Activated CD4-positive, alpha-beta T cell treated with anti-CD3 and anti-CD28 coated beads for 36 hours (primary cell): ENCODE results near the gene BEST3. TPM values are rescaled to one million over a fixed set of nuclear protein-coding genes. Genes with fewer than 3 reads are reported as not detected.

ENCODE experiments used
- ATAC-seq: fragments of 200-7000 bp; cut with Tn5 transposase; one replicate; pipeline ENCODE4 v1.10.0; 2021; ENCODE audit warnings: mild to moderate bottlenecking, moderate library complexity
- CTCF ChIA-PET: fragments of 350-600 bp; sonication (Branson Sonifier 250); formaldehyde crosslinking; loops from one replicate; lab custom pipeline; 2021; ENCODE audit warnings: antibody characterized with exemption; lab: Charles Lee
- POLR2A ChIA-PET: fragments of 350-600 bp; sonication (Branson Sonifier 250); formaldehyde crosslinking; loops from one replicate; lab custom pipeline; 2021; ENCODE audit warnings: antibody characterized with exemption, inconsistent platforms; lab: Charles Lee
- DNase-seq: peaks from one replicate; pipeline ENCODE4 v3.0.0-alpha.2; 2020
- H3K27ac Mint-ChIP-seq: one replicate; pipeline ENCODE4 v1.8.0; 2021; ENCODE audit warnings: mixed read lengths
- H3K27me3 Mint-ChIP-seq: one replicate; pipeline ENCODE4 v1.8.0; 2021; ENCODE audit warnings: mixed read lengths
- H3K36me3 Mint-ChIP-seq: one replicate; pipeline ENCODE4 v1.8.0; 2021; ENCODE audit warnings: low read depth, mixed read lengths
- H3K4me1 Mint-ChIP-seq: one replicate; pipeline ENCODE4 v1.8.0; 2021; ENCODE audit warnings: mixed read lengths
- H3K4me3 Mint-ChIP-seq: one replicate; pipeline ENCODE4 v1.8.0; 2021; ENCODE audit warnings: mild to moderate bottlenecking, moderate library complexity, mixed read lengths
- H3K9me3 Mint-ChIP-seq: one replicate; pipeline ENCODE4 v1.8.0; 2021; ENCODE audit warnings: low read depth, mixed read lengths
- intact Hi-C, 2 experiments: fragments of 100-400 bp; cut with DNase I in 1 of 2; cut with micrococcal nuclease in 1 of 2; formaldehyde crosslinking; loops; one replicate each; pipeline versions ENCODE4 v1.14.2 to v1.15.1; 2022 to 2024; cut with DNase I, micrococcal nuclease
- total RNA-seq, 2 experiments: library from RNA; stranded (reverse); gene quantifications; one replicate each; pipeline ENCODE4 v1.2.3, GENCODE V29; 2021

Gene BEST3
- total RNA-seq, 2 experiments from 2014 or later: not detected

DNA sequence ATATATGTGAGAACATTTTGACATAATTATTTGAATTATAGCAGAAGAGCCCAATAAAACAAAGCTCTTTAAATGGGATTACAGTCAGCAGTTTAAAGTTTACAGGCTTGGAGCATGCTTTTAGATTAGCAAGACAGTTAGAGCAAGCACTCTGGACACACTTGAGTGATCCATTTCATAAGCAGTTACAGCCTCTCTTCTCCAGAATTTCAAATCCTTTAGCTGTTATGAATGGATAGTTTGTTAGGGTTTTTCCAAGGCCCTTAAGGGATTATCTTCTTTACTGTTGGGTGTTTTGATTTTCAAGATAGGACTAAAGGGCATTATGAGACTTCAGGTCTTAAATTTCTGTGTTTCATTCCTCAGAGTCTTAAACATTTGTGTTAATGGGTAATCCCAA is 36.3 kb downstream of the BEST3 start:
- no peaks in the 10 kb centered on the region for H3K36me3 Mint-ChIP-seq
- ATAC-seq (no peak), DNase-seq (no peak)
- ChIA-PET POLR2A (no interaction called here), CTCF (interaction anchor here (1.1 kb wide), 1 partner anchor 9 kb away, joined by 5 read pairs; no protein-coding TSS in a partner anchor)
- H3K27me3 Mint-ChIP-seq: peaks cover 9% of the 10 kb centered on the region
- no peaks in the 10 kb centered on the region for H3K9me3 Mint-ChIP-seq
- no peak overlapping the region for H3K27ac Mint-ChIP-seq
- intact Hi-C loops: no loop called here
- H3K4me3 Mint-ChIP-seq: no peak overlapping the region
- no peaks in the 10 kb centered on the region for H3K4me1 Mint-ChIP-seq

DNA sequence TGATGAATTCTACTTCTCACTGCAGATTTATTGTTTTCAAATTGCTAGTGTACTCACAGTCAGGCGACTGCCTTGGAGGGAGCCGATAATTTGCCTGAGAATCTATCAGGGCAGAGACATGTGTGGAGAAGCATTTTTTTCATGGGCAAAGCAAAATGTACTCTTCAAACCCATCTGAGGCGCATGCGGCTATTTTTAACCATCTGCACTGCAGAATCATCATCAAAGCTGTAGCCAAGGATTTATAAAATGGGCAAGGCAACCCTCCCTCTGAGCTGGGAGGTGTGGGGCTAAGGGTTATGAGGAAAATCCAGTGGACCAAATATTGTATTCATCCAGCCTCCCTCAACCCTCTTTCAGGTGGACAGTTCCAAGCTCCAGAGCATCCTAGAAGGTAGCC is 37.7 kb downstream of the BEST3 start:
- no peak for DNase-seq
- Mint-ChIP-seq H3K27ac (no peak overlapping the region), H3K36me3 (no peaks in the 10 kb centered on the region), H3K4me3 (no peak overlapping the region), H3K9me3 (no peaks in the 10 kb centered on the region), H3K4me1 (no peaks in the 10 kb centered on the region), H3K27me3 (peaks cover 9% of the 10 kb centered on the region)
- CTCF ChIA-PET: interaction anchor here (1.0 kb wide), 1 partner anchor 23 kb away, joined by 3 read pairs; no protein-coding TSS in a partner anchor
- POLR2A ChIA-PET: no interaction called here
- ATAC-seq: no peak
- intact Hi-C loops: no loop called here

DNA sequence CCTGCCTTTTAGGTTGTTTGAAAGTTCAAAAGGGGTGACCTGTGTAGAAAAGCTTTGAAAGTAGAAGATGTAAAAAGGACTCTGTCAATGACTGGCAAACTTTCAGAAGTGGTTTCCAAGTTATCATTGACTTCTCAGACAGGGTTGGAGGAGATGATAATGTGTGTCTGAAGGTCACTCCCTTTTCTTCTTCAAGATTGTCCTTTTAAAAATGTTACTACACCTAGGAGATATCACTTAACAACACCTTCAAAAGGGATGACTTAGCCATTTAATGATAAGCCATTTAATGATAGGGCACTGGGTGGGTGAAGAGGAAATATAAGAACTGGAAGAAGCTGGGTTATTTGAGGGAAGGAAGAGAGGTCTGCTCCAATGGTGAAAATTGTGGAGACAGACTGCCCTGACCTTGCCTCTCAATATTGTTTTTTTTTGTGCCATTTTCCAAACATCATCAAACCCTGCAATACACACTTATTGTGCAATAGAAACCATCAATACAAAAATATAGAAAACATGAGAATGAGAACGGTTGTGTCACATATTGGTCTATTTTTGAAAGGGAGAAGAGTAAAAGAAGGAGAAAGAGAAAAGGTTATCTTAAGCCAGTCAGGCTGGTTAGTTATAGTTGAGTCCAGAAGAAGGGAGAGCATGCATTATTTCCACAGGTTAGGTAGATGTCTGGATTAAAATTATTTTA is 38.8 kb downstream of the BEST3 start:
- Mint-ChIP-seq H3K9me3 (no peaks in the 10 kb centered on the region), H3K4me1 (no peaks in the 10 kb centered on the region), H3K27me3 (peaks cover 9% of the 10 kb centered on the region), H3K27ac (no peak overlapping the region), H3K36me3 (no peaks in the 10 kb centered on the region), H3K4me3 (no peak overlapping the region)
- ATAC-seq: no peak
- ChIA-PET CTCF (interaction anchor here (0.5 to 1.2 kb wide), 2 partner anchors 20 to 369 kb away, joined by 3 read pairs; no protein-coding TSS in a partner anchor), POLR2A (no interaction called here)
- no peak for DNase-seq
- intact Hi-C loops: no loop called here

DNA sequence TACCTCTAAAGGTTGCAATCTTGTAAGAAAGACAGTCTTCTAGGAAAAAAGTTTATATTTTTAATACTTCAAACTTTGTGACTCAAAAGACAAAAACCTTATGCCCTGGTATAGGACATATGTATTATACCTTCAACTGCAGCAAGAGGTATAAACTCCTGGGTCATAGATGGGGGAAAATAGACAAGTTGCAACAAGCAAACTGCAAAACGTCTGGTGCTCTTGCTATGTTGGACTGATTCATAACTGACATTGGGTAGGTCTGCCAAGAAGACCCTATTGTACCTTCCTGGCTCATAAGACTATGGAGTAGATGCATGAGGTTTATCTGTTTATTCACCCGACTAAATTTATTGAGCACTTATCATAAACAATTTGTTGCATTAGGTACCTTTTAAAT is 40.9 kb downstream of the BEST3 start:
- H3K9me3 Mint-ChIP-seq: no peaks in the 10 kb centered on the region
- H3K4me3 Mint-ChIP-seq: no peak overlapping the region
- DNase-seq (no peak), ATAC-seq (no peak)
- no peaks in the 10 kb centered on the region for H3K4me1 Mint-ChIP-seq
- ChIA-PET POLR2A (no interaction called here), CTCF (no interaction called here)
- H3K36me3 Mint-ChIP-seq: no peaks in the 10 kb centered on the region
- no peak overlapping the region for H3K27ac Mint-ChIP-seq
- intact Hi-C loops: no loop called here
- H3K27me3 Mint-ChIP-seq: peaks cover 9% of the 10 kb centered on the region

DNA sequence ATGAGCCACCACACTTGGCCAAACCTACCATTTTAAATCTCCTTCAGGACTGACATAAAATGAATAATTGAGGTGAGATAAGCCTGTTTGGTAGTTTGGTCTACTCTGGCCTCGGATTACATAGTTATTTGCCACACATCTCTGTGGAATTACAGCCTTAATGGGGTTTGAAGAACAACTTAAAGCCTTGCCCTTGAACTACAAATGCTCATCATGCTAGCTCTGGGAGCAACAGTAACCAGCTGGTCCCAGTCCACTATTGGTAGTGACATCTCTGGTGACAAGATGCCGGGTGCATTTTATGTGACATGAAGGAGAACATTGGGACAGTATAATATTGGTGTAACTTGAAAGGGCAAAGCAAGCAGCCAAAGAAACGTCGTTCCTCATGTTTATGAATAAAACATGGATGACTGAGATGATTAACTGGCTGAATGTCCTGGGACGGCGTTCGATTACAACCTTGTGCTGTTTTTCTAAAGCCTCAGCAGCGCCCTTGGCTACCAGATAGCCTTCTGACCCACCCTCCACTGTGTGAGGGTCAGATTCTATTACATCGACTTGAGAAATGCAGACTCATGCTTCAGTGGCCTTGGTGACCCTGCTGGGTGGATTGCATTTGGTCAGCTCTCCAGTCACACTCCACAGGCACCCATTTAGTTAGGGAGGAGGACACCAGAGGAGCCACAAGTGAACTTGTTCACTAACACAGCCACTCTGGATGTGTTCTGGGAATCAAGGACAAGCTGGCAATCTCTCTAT is 41.5 kb downstream of the BEST3 start:
- POLR2A ChIA-PET: no interaction called here

DNA sequence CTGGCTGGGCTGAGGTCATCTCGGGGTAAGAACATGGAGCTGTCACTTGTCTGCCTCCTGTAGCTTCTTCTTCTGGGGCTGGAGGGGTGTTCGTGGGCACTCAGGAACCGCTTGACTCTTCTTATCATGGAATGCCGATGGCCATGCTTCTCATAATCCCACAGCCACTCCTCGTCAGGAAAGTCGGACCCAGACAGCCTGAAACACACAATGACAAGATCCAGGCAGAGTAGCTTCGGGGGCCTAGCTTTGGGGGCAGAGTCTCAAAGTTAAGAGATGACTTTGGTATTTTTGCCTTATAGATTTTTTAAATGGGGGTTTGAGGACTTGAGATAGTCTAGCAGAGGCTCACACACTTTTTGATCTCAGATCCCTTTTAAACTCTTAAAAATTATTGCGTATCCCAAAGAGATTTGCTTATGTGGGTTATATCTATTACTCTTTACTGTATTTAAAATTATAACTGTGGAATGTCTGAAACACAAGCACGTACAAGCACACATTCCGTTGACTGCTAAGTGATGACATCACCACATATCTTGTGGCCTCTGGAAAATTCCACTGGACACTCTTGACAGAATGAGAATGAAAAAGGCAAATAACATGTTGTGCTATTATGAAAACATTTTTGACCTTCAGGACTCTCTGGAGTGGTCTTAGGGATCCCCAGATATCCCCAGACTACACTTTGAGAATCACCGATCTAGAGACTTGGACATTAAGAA is 43.3 kb downstream of the BEST3 start:
- CTCF ChIA-PET: interaction anchor here (1.5 kb wide), 1 partner anchor 15 kb away, joined by 4 read pairs; no protein-coding TSS in a partner anchor
- Mint-ChIP-seq H3K4me1 (no peaks in the 10 kb centered on the region), H3K27me3 (peaks cover 8% of the 10 kb centered on the region), H3K4me3 (no peak overlapping the region), H3K27ac (no peak overlapping the region), H3K9me3 (no peaks in the 10 kb centered on the region), H3K36me3 (no peaks in the 10 kb centered on the region)
- ATAC-seq (no peak), DNase-seq (no peak)
- POLR2A ChIA-PET: no interaction called here
- intact Hi-C loops: no loop called here

More for the DNA sequence above, 41.5 kb downstream of the BEST3 start:
- ATAC-seq (no peak), DNase-seq (no peak)
- no peaks in the 10 kb centered on the region for H3K36me3 Mint-ChIP-seq
- peaks cover 9% of the 10 kb centered on the region for H3K27me3 Mint-ChIP-seq
- H3K4me3 Mint-ChIP-seq: no peak overlapping the region
- H3K9me3 Mint-ChIP-seq: no peaks in the 10 kb centered on the region
- H3K27ac Mint-ChIP-seq: no peak overlapping the region
- CTCF ChIA-PET: no interaction called here
- no peaks in the 10 kb centered on the region for H3K4me1 Mint-ChIP-seq
- intact Hi-C loops: no loop called here

DNA sequence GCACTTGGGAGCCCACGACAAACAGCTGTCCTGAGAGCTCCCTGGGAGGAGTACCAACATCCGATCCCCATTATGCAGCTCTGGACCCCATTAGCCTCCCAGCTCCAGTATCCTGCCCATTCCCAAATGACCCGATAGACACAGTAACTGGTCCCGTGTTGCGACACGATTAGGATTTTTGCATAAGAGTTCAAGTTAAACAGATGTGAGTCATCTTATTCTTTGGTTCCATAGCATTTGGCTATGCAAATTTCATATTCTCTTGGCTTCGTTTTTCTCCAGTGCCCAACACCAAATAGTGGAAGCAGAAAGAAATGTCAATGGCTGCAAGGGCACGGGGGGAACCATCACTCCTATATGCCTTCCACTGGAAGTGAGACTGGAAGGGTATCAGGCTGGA is 45.4 kb downstream of the BEST3 start:
- CTCF ChIA-PET: interaction anchor here (0.6 to 5.7 kb wide), 2 partner anchors 14 to 95 kb away, joined by 3 to 36 read pairs; no protein-coding TSS in a partner anchor
- Mint-ChIP-seq H3K27ac (no peak overlapping the region), H3K9me3 (no peaks in the 10 kb centered on the region), H3K4me3 (no peak overlapping the region), H3K27me3 (peaks cover 4% of the 10 kb centered on the region), H3K4me1 (no peaks in the 10 kb centered on the region), H3K36me3 (no peaks in the 10 kb centered on the region)
- POLR2A ChIA-PET: no interaction called here
- no peak for DNase-seq
- ATAC-seq: no peak
- intact Hi-C loops: no loop called here

DNA sequence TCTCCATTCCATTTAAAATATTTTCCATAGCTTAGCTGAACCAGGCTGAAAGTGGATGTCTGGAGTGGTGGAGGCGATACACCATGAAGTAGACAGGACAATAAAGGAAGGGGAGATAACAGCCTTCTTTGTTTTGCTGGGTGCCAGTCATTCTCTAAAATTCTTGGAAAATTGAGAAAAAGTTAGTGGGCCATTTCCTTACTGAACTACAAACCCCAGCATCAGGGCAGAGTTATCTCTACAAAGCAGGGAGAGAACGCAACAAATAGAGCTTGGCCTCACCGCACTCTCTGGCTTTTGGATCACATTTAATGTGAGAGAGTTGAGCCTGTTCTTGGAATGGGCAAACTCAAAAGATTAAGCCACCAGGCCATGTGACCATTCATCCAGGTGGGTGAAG is 47.2 kb downstream of the BEST3 start:
- Mint-ChIP-seq H3K27me3 (peaks cover 10% of the 10 kb centered on the region), H3K4me1 (no peaks in the 10 kb centered on the region), H3K36me3 (no peaks in the 10 kb centered on the region), H3K9me3 (no peaks in the 10 kb centered on the region), H3K27ac (no peak overlapping the region), H3K4me3 (no peak overlapping the region)
- ATAC-seq: no peak
- CTCF ChIA-PET: interaction anchor here (5.7 kb wide), 1 partner anchor 12 kb away, joined by 36 read pairs; no protein-coding TSS in a partner anchor
- POLR2A ChIA-PET: no interaction called here
- no peak for DNase-seq
- intact Hi-C loops: no loop called here

DNA sequence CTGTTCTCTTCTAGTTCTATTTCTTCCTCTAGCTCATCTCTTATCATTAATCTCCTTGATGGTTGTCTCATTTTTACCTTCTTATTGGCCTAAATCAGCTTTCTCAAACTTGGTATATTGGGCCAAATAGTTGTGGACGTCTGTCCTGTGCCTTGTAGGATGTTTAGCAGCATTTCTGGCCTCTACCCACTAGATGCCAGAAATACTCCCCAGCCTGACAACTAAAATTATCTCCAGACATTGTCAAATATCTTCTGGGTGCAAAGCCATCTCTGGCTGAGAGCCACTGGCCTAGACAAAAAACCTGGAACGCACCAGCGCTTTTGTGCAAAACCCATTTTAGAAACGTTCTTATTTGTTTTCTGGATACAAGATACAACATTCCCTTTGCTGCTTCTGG is 49.6 kb downstream of the BEST3 start:
- ATAC-seq (no peak), DNase-seq (no peak)
- H3K36me3 Mint-ChIP-seq: no peaks in the 10 kb centered on the region
- H3K27ac Mint-ChIP-seq: no peak overlapping the region
- peaks cover 10% of the 10 kb centered on the region for H3K27me3 Mint-ChIP-seq
- ChIA-PET POLR2A (no interaction called here), CTCF (interaction anchor here (0.8 to 5.7 kb wide), 2 partner anchors 10 to 184 kb away, joined by 3 to 36 read pairs; no protein-coding TSS in a partner anchor)
- no peaks in the 10 kb centered on the region for H3K9me3 Mint-ChIP-seq
- intact Hi-C loops: no loop called here
- no peak overlapping the region for H3K4me3 Mint-ChIP-seq
- no peaks in the 10 kb centered on the region for H3K4me1 Mint-ChIP-seq

DNA sequence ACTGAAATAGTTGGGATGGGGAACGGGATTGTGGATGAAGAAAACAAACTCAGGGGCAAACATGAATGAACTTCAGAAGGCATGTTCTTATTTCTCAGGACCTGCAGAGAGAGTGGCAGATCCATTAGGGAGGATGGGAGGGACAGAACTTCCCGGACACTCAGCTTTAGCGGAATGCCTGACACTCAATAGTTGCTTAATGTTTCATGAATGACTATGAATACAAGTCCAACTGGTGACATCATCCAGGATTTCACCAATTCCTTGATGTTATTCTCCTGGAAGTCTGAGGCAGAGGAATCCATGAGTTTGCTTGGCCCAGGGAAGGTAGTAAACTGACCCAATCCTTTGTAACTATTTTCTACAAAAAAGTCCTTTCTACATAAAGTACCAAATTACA is 50.6 kb downstream of the BEST3 start:
- no peak overlapping the region for H3K27ac Mint-ChIP-seq
- CTCF ChIA-PET: interaction anchor here (5.7 kb wide), 1 partner anchor 9 kb away, joined by 36 read pairs; no protein-coding TSS in a partner anchor

DNA sequence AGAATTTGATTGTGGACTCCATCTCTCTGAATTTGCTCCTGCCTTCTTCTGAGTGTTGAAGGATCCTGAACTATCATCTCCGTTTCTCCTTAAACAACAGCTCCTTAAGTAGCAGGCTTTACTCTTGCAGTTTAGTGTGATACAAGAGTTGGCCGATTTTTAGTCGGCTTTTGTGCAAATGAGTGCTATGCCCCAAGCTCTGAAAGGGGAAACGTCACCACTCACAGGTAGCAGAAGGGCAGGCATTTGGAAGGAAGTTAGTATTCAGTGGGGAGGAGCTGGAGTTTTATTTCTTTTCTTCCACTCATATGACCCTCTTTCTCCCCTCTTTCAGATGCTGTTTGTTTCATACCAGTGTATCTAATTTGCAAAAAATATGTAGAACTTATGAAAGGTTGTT is 51.9 kb downstream of the BEST3 start:
- no peak overlapping the region for H3K27ac Mint-ChIP-seq
- intact Hi-C loops: no loop called here
- CTCF ChIA-PET: interaction anchor here (0.6 to 1.2 kb wide), 3 partner anchors 9 to 77 kb away, joined by 3 to 6 read pairs (median 3); no protein-coding TSS in a partner anchor
- no peak overlapping the region for H3K4me3 Mint-ChIP-seq
- peaks cover 10% of the 10 kb centered on the region for H3K27me3 Mint-ChIP-seq
- no peaks in the 10 kb centered on the region for H3K9me3 Mint-ChIP-seq
- no peaks in the 10 kb centered on the region for H3K4me1 Mint-ChIP-seq
- POLR2A ChIA-PET: interaction anchor here (0.7 kb wide), 1 partner anchor 17 kb away, joined by 6 read pairs; no protein-coding TSS in a partner anchor
- DNase-seq (no peak), ATAC-seq (no peak)
- H3K36me3 Mint-ChIP-seq: no peaks in the 10 kb centered on the region

More for the DNA sequence above, 50.6 kb downstream of the BEST3 start:
- POLR2A ChIA-PET: no interaction called here
- no peak for DNase-seq
- H3K9me3 Mint-ChIP-seq: no peaks in the 10 kb centered on the region
- H3K4me3 Mint-ChIP-seq: no peak overlapping the region
- H3K4me1 Mint-ChIP-seq: no peaks in the 10 kb centered on the region
- no peak for ATAC-seq
- H3K27me3 Mint-ChIP-seq: peaks cover 10% of the 10 kb centered on the region
- no peaks in the 10 kb centered on the region for H3K36me3 Mint-ChIP-seq
- intact Hi-C loops: no loop called here
